Right forelimb (tissue), 1 donor: Measurements from ENCODE around the gene CHKA.
A peak's percentile ranks its signal among the peaks of the same experiment; 100 is the strongest.

Experiments used
- DNase-seq: peaks from one replicate; pipeline ENCODE4 v3.0.0-alpha.2; 2018

The CHKA gene

GRCh38 chr11:68012044-68012842 lies 108.9 kb downstream of the CHKA start:
- no peak for DNase-seq

- DNase-seq, result no peak
Measured at GRCh38 chr11:68011051-68011943, 109.9 kb downstream of the CHKA start.

DNA sequence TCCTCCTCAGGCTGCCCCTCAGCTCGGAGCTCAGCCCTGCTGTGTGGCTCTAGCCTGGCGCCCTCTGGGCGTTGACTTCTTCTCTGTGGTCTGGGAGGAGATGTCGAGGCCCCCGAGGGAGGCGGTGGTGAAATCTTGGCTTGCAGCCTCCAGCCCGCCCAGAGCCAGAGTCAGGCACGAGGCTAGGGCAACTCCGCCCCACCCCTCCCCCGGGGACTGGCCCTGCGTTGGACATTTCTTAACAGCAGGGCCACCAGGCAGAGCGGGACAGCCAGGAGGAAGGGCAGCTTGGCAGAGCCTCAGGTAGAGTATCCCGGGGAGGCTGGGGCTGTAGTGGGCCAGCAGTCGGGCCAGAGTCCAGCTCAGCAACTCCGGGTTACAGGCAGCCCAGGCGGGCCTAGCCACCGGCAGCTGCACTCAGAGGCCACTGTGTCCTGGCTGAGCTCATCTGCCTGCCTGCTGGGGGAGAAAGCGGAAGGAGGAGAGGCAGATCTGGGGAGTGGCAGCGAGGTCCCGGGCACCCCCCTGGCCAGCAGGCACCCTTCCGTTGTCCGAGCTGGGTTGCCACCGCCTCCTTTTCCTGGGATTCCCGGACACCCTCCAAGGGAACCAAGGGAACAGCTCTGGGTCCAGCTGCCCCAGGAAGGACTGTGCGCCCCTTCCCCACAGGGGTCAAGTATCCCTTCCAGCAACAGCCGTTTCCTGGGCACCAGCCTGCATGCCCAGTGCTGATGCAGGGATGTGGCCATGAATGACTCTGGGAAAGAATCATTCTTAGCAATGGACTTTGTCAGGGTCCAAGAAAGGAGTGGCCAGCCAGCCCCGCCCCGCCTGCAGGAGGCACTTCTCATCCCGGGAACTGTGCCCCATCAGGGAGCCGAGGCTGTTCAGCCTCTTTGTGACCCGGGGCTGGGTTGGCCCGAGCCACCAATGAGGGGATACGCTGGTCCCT lies 110.8 kb downstream of the CHKA start, which contains the start of gene ALDH3B1:
ALDH3B1 (plus strand) TSS at position 238 of the 952 bp plus-strand sequence. CDS start 4,971 bp downstream, outside the sequence.
- peak; percentile 78 for DNase-seq

GRCh38 chr11:68009391-68010089 lies 111.6 kb downstream of the CHKA start:
- no peak for DNase-seq

- no peak for DNase-seq
Measured at GRCh38 chr11:68008381-68009337, 112.5 kb downstream of the CHKA start.

DNA sequence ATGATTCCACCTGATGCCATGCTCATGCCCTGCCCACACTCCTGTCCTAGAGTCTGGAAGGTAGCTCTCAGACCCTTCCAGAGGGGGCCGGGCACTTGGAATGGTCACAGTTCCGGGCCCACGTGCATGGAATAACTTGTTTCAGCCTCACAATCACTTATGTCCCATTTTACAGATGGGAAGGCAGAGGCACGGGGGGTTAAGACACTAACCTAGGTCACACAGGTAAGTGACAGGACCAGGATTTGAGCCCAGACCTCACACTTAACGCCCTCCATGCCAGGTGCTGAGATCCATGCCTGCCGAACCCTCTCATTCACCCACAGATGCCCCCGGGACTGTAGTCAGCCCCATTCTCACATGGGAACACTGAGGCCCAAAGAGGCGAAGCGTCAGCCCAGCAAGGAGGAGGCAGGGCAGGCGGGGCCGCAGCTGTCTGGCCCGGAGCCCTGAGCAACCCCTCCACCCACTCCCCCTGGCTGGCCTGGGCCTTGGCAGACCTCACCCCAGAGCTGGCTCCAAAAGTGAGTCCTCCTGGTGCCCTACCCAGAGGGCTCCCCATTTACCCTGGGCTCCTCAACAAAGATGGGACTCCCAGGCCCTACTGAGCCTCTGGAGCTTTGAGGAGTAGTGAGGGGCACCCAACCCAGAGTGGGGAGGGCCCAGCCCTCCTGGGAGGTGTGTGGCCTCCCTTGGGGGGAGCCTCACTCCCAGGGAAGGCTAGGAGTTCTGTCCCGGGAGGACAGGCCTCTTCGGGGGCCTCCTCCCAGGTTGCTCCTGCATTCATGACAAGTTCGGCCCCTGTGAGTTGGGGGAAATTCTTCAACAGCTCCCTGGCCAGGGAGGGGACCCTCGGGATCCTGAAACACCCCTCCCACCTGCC lies 113.4 kb downstream of the CHKA start:
- no peak for DNase-seq

GRCh38 chr11:68006606-68007166 lies 114.5 kb downstream of the CHKA start:
- no peak for DNase-seq

DNA sequence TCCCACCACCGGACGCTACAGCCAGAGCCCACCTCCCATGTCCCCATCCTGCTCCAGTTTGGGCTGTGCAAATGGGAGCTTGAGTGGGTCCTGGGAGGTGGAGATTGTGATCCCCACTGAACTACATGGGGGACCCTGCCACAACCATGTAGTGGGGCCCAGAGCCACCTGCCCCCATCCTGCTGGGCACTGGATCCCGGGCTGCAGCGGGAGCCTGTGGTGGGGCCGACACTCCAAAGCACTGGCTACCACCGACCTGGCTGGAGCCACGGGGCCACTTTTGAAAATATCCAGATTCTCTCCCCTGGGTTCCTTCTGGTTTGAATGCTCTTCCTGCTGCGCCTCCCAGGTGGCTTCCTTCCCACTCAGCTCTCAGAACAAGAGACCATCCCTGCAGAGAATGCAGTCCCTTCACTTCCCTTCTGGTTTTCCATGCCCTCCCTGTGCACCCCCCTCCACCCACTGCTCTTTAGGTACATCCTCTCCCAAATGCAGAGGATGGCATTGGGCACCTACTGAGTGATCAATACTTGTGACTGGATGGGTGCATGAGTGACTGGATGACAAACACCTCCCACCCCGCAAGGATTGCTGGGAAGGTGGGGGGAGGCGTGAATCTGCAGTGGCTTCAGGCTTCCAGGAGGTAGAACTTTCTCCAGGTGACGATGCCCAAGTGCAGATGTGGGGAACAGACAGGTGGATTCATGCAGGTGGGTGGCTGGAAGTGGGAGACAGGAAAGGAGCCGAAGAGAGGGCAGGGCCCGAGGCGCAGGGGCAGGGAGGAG lies 116.4 kb downstream of the CHKA start:
- no peak for DNase-seq

DNA sequence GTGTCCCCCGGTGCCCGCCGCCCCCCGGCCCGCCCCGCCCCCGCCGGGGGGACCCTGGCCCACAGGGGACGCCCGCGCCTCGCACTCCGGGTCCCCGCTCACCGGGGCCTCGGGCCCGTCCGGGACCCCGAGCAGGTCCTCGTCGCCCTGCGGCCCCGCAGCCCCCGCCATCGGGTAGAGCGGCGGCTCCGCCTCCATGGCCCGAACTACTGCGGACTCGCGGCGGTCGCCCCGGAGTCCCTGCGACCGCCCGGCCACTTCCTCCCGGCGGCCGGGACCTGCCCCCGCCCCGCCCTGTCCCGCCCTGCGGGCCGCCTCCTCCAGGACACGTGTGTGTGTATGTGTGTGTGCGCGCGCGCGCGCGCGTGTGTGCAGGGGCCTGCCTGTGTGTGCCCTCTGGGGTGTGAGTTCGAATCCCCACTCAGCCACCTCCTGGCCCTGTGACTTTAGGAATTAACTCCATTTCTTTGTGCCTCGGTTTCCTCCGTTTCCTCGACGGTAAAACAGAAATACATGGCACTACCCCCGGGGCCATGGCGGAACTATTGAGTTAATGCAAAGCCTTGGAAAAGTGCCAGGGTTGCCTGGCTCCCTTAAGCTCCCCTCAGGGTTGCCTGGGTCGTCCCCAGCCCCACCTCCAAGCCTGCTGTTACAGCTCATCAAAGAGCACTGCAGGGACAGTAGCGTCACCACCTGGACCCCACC lies 117.2 kb downstream of the CHKA start, which contains the start of gene UNC93B1:
UNC93B1 (minus strand) TSS at position 252 of the 705 bp plus-strand sequence; CDS start at position 198, 54 bp downstream.
- DNase-seq, result peak; percentile 86

DNA sequence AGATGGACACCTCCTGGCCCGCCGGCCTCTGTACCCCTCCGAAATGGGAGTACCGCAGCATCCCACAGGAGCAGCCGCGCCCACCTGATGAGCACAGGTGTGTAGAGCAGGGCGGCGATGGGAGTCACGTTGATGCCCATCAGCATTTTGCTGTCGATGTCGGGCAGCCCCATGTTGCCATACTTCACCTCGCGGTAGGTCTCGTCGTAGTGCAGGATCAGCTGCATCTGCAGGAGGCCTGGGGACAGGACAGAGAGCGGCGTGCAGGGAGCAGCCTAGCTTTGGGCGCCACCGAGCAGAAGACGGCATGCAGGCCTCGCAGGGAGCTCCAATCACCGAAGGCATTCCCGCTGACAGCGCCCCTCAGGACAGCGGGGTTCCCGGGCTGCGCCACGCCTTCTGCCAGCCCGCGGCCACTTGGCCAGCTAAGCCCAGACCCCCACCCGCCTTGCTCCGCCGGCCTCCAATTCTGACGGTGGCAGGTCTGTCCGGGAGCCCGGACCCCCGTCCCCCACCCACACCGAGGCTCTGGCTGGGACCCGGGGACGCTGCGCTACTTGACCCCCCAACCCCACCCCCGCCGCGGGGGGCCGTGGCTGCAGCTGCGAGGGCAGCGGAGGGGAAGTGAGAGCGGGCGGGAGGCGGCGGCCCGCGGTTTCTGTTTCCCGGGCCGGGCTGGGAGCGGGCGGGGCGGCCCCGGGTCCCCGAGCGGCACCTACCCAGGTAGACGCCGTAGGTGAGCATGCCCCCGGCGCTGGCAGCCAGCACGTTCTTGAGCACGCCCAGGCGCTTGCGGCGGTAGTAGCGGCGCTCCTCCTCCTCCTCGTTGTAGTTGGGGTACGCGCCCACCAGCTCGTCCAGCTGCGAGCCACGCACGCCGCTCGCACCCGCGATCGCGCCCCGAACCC lies 118.0 kb downstream of the CHKA start:
- no peak for DNase-seq
